HL-60 (cell line): Measurements from ENCODE around the gene NAP1L5.

Experiments used
- DNase-seq, 2 experiments: peaks; one replicate each; pipeline ENCODE4 v3.0.0-alpha.2; 2010 to 2020; ENCODE audit warnings: low read depth in 1 of 2, low spot score in 1 of 2
- H3K27ac ChIP-seq: fragments of 250-450 bp; sonication (Bioruptor Pico); replicated peaks from 2 replicates; pipeline ENCODE4 v1.5.1; 2020; ENCODE audit warnings: mild to moderate bottlenecking, moderate library complexity
- H3K27me3 ChIP-seq: fragments of 250-450 bp; sonication (Bioruptor Pico); 2 replicates; pipeline ENCODE4 v1.5.1; 2021; ENCODE audit warnings: mild to moderate bottlenecking, moderate library complexity; ENCODE audit not compliant: insufficient read depth, poor library complexity, severe bottlenecking
- H3K4me3 ChIP-seq: replicated peaks from 2 replicates; pipeline ENCODE4 v1.5.1; 2011; ENCODE audit warnings: mild to moderate bottlenecking, control low read depth, low read length; ENCODE audit not compliant: insufficient read depth
- CTCF ChIP-seq: IDR thresholded peaks from one replicate; pipeline ENCODE4 v1.5.1; 2011; ENCODE audit warnings: low read length, control low read depth, inconsistent platforms; ENCODE audit not compliant: insufficient read depth
- GABPA ChIP-seq: IDR thresholded peaks from 2 replicates; pipeline ENCODE4 v1.6.1; 2012; ENCODE audit warnings: low read depth
- POLR2AphosphoS5 ChIP-seq: IDR thresholded peaks from 2 replicates; pipeline ENCODE4 v1.6.1; 2012; ENCODE audit warnings: low read depth
- REST ChIP-seq: IDR thresholded peaks from 2 replicates; pipeline ENCODE4 v1.6.1; 2012; ENCODE audit warnings: low read depth; ENCODE audit not compliant: insufficient replicate concordance
- SPI1 ChIP-seq: IDR thresholded peaks from 2 replicates; pipeline ENCODE4 v1.6.1; 2012; ENCODE audit warnings: low read depth, mild to moderate bottlenecking, borderline replicate concordance

NAP1L5 gene

DNA sequence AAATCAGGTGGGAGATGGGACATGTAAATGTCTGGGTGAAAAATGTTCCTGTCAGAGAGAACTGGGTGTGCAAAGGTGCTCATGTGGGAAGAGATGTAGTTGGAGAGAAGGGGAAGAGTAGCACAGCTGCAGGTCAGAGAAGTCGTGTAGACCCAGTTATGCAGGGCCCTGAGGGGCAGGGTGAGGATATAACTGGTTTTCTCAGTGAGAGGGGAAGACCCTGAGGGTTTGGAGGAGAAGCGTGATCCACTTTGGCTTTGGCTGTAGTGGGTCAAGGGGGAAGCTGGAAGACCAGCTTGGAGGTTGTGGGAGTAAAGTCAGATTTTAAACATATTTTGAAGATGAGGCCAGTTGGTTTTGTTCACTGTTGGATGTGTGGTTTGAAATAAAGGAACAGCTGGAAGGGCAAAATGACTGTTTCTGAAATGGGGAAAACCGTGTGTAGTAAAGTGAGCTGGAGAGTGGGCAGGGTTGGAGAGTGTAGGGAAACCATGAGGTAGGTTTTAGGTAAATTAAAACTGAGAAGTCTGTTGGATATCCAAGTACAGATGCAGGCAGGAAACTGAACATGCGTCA lies 44.2 kb downstream of the NAP1L5 start:
- TF ChIP-seq REST (no peak), SPI1 (no peak), GABPA (no peak), CTCF (no peak), POLR2AphosphoS5 (no peak)
- Histone ChIP-seq H3K27me3 (no peaks in the 10 kb centered on the region), H3K4me3 (no peak overlapping the region), H3K27ac (no peak overlapping the region)
- DNase-seq = no peak

DNA sequence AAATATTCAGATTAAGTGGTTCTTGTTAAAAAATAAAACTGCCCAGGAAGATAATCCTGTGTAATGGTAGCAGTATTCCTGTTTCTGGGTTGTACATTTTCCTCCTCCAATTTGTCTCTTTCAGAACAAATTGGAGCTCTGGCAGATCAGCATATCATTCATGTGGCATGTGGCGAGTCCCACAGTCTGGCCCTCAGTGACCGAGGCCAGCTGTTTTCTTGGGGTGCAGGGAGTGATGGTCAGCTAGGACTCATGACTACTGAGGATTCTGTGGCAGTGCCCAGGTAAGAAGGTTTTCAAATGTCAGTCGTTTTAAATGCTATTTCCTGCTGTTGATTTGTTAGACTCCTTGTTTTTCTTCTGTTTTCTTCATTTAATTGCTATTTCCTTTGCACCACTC lies 47.9 kb downstream of the NAP1L5 start:
- no peak for DNase-seq
- Histone ChIP-seq H3K27ac (no peak overlapping the region), H3K4me3 (no peak overlapping the region), H3K27me3 (no peaks in the 10 kb centered on the region)
- TF ChIP-seq CTCF (no peak), GABPA (no peak), REST (no peak), SPI1 (no peak), POLR2AphosphoS5 (no peak)

GRCh38 chr4:88646528-88647280 lies 50.9 kb downstream of the NAP1L5 start:
- Histone ChIP-seq H3K27me3 (no peaks in the 10 kb centered on the region), H3K4me3 (no peak overlapping the region), H3K27ac (no peak overlapping the region)
- TF ChIP-seq CTCF = no peak
- TF ChIP-seq GABPA = no peak
- TF ChIP-seq POLR2AphosphoS5 = no peak
- no peak for TF ChIP-seq SPI1
- no peak for TF ChIP-seq REST
- DNase-seq = no peak
